T-helper 2 cell treated with Interferon-gamma antibody and Interleukin-4, amounts not matched to agents 5 μg/mL and 100 μg/mL, for 36 hours (primary cell): ENCODE data around the gene TRPM5.

Experiments
- DNase-seq: peaks from one replicate; pipeline ENCODE4 v3.0.0; 2021; ENCODE audit warnings: low spot score
- H3K27ac Mint-ChIP-seq: one replicate; pipeline ENCODE4 v1.8.0; 2021; ENCODE audit warnings: mild to moderate bottlenecking, mixed read lengths
- H3K27me3 Mint-ChIP-seq: one replicate; pipeline ENCODE4 v1.8.0; 2021; ENCODE audit warnings: low read depth, mixed read lengths
- H3K36me3 Mint-ChIP-seq: one replicate; pipeline ENCODE4 v1.8.0; 2021; ENCODE audit warnings: low read depth, mixed read lengths
- H3K4me1 Mint-ChIP-seq: one replicate; pipeline ENCODE4 v1.8.0; 2021; ENCODE audit warnings: low read depth, mixed read lengths
- H3K4me3 Mint-ChIP-seq: one replicate; pipeline ENCODE4 v1.8.0; 2022; ENCODE audit warnings: mild to moderate bottlenecking, moderate library complexity, mixed read lengths
- H3K9me3 Mint-ChIP-seq: one replicate; pipeline ENCODE4 v1.8.0; 2021; ENCODE audit warnings: mixed read lengths

Gene TRPM5

DNA sequence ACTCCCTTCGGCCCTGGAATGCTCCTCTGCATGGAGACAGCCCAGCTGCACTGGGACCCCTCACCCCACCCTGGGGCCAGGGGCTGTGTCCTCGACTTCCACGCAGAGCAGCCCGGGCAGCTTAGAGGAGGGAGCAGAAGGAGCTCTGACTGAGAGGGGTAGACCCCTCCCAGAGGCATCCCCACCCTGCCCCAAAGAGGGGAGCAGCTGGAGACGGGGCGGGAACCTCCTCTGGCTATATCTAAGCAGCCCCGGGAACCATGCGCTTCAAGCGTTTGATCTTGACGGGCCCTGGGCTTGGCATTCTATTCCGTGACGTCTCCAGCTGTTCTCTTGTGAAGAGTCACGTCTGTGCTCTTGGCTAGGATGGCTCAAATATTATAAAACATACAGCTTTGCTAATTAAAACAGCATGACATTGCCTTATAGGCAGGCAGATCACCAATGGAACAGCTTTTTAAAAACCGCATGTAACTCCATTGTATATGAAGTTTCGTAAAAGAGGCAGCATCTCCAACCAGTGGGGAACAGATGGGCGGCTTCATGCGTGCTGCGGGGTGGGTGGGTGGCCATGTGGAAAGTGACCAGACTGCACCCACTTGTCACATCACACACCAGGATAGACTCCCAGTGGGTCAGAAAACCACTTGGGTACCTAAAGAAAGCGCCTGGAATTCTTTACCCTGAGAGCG lies 8.2 kb upstream of the TRPM5 start:
- Mint-ChIP-seq H3K27me3 (peaks cover 9% of the 10 kb centered on the region), H3K36me3 (no peaks in the 10 kb centered on the region), H3K4me3 (no peak overlapping the region), H3K27ac (no peak overlapping the region), H3K4me1 (peaks cover 2% of the 10 kb centered on the region), H3K9me3 (no peaks in the 10 kb centered on the region)
- DNase-seq, result no peak

DNA sequence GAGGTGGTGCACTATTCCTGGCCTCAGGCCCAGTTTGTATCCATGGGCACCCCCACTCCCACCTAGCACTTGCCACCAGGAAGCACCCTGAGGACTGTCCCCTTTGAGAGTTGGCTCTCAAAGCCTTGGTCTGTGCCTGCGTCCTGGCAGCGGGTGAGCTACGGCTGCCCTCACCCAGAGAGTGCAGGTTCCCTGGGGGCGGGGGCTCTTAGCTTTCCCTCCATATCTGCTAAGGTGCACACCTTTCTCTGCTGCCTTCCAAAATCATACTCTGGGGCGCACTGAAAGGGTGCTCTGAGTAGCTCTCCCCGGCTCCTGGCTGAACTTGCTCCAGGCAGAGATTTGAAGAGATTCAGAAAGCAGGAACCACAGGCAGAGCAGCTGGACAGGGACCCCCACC lies 7.6 kb upstream of the TRPM5 start:
- Mint-ChIP-seq H3K4me3 (no peak overlapping the region), H3K4me1 (peaks cover 7% of the 10 kb centered on the region), H3K27me3 (peaks cover 6% of the 10 kb centered on the region), H3K36me3 (no peaks in the 10 kb centered on the region), H3K27ac (no peak overlapping the region), H3K9me3 (no peaks in the 10 kb centered on the region)
- DNase-seq, result no peak

DNA sequence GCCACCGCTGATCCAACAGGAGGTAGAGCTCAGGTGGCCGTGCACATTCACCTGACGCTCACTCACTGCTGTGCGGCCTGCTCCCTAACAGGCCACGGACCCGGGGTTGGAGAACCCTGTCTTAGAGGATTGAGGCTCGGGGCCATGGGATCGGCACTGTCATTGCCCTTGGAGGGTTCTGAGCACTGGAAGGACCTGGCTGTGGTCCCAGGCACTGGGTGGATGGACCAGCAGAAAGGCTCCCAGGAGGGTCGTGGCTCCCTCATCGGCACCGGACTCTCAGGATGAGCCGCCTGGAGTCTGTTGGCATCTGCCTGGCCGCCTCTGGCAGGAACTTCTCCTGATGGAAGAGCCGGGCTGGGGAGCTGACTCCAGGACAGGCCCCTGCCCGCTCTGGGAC lies 7.0 kb upstream of the TRPM5 start:
- peaks cover 8% of the 10 kb centered on the region for H3K4me1 Mint-ChIP-seq
- no peaks in the 10 kb centered on the region for H3K36me3 Mint-ChIP-seq
- DNase-seq, result no peak
- no peak overlapping the region for H3K4me3 Mint-ChIP-seq
- H3K27ac Mint-ChIP-seq, result no peak overlapping the region
- H3K27me3 Mint-ChIP-seq, result peaks cover 6% of the 10 kb centered on the region
- no peaks in the 10 kb centered on the region for H3K9me3 Mint-ChIP-seq

DNA sequence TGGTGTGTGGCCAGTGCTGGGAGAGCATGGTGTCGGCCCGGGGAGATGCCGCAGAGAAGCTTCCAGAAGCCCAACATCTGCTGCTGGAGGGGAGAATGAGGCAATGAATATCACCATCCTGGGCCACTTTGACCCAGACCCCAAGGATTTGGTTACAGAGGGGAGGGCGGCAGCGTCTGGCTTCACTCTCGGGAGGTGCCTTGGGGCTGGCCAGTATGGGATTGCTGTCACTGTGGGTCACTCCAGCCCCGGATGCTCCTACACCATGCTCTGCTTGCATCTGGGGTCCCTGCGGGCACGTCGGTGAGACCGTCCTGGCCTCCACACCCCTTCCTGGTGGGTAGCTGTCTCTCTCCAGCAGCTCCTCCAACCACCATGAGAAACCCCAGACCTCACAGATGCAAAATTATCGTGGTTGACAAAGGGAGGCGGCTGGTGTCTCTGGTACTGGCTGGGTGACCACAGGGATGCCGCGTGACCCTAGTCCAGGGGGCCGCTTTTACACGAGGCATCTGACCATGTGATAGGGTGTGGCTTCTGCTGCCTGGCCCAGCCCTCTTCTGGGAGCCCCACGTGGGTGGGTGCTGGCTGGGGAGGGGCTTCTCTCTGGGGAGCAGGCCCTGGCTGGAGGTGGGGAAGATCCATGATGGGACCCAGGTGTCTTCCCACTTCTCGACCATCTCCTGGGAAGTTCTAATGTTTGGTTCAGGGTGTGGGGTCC lies 6.2 kb upstream of the TRPM5 start:
- peaks cover 8% of the 10 kb centered on the region for H3K4me1 Mint-ChIP-seq
- DNase-seq, result no peak
- peaks cover 8% of the 10 kb centered on the region for H3K27me3 Mint-ChIP-seq
- no peak overlapping the region for H3K27ac Mint-ChIP-seq
- H3K9me3 Mint-ChIP-seq, result no peaks in the 10 kb centered on the region
- no peak overlapping the region for H3K4me3 Mint-ChIP-seq
- H3K36me3 Mint-ChIP-seq, result no peaks in the 10 kb centered on the region

DNA sequence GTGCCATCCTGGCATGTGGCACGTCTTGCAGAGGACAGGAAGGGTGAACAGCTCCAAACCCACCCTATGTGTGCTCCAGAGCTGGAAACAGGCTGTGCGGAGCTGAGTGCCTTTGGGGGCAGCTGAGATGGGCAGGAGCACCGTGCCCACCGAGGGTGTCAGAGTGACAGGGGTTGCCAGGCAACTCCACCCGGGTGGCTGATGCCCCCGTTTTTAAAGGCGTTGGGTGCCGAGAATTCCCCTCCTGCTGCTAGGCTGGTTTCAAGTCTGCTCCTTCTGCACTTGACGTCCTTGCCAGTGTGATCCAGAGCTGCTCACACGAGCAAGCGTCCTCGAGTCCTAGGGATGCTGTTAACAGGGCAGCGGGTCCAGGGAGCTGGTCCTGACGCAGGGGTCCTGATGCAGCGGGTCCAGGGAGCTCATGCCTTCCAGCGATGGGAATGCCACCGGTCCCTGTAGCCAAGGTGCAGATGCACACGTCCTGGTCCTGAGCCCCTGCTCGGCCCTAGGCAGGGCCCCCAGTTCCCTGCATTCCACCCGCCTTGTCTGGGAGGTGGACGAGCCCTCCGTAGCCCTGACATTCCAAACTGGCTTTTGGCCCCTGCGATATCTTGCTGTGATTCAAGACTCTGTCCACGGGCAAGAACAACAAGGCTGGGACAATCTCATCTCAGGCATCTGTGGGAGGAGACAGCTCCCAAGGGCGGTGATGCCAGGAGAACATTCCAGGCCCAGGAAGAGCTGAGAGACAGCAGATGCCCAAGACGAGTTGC lies 5.4 kb upstream of the TRPM5 start:
- Mint-ChIP-seq H3K36me3 (no peaks in the 10 kb centered on the region), H3K4me1 (peaks cover 11% of the 10 kb centered on the region), H3K27me3 (peaks cover 8% of the 10 kb centered on the region), H3K27ac (no peak overlapping the region), H3K4me3 (no peak overlapping the region), H3K9me3 (no peaks in the 10 kb centered on the region)
- no peak for DNase-seq

DNA sequence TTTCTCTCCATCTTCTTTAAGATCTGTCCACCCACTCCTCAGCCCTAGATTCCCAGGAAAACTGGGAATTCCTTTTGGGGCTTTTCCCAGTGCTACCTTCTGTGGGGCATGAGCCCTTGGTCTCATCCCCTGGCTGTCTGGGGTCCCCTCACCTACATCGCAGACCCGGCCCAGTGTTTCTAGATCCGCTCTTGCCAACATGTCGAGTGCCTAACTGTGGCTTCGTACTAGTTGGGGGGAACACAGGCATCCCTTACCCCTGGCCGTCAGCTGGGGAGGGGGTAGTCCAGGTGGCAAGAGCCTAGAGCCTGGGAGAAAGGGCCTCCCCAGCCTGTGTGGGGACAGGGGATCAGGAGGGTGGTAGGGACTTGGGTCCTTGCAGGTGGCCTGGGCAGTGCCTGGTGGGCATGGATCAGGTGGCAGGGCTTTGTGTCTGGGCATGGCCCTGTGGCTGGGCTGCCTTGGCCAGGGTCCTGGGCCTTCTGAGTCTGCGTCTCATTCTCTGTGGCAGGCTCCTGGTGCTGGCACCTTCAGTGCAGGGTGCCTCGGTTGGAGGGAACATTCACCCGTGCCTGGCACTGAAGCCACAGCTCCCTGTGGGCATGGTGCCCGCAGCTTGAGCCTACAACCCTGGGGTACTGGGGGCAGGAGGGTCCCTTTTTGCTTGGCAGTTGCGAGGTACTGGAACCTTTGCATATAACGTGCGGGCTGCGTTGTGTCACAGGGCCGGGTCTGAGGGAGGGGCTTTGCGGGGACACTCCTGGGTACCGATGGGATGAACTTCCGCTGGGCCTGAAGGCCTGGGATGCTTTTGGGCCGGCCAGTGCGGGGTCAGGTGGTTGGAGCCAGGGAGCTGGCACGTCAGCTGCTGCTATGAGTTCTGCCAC lies 4.6 kb upstream of the TRPM5 start:
- Mint-ChIP-seq H3K27me3 (peaks cover 5% of the 10 kb centered on the region), H3K27ac (no peak overlapping the region), H3K4me1 (peaks cover 11% of the 10 kb centered on the region), H3K36me3 (no peaks in the 10 kb centered on the region), H3K4me3 (no peak overlapping the region), H3K9me3 (no peaks in the 10 kb centered on the region)
- no peak for DNase-seq

DNA sequence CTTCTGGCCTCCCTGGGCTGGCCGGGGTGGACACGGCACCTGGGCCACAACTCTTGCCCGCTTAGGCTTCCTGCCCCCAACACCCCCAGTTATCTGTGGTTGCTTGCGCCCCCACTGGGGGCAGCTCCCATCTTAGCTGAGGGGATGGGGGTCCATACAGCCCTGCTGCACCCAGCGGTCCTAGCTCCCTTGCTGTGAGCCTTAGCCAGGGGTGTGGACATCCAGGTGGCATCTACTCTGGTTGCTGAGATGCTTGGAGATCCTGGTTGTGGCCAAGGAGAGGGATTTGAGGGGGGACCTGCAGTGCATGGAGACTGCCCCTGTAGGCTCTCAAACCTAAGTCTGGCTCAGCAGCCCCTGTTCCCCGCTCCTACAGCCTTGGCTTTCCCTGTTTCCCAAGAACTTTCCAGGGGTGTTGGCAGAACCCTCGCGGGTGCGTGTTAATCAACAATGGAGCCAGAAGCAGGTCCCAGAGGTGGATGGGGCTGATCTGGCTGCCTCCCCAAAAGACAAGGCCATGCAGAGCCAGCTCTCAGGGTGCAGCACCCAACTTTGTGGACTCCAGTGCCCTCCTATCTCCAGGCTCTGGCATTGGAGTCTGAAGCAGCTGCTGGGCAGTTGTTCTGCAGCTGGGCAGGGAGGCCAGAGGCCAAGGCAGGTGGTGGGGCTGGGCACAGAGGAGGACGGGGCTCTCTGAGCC lies 3.8 kb upstream of the TRPM5 start:
- no peak overlapping the region for H3K27ac Mint-ChIP-seq

DNA sequence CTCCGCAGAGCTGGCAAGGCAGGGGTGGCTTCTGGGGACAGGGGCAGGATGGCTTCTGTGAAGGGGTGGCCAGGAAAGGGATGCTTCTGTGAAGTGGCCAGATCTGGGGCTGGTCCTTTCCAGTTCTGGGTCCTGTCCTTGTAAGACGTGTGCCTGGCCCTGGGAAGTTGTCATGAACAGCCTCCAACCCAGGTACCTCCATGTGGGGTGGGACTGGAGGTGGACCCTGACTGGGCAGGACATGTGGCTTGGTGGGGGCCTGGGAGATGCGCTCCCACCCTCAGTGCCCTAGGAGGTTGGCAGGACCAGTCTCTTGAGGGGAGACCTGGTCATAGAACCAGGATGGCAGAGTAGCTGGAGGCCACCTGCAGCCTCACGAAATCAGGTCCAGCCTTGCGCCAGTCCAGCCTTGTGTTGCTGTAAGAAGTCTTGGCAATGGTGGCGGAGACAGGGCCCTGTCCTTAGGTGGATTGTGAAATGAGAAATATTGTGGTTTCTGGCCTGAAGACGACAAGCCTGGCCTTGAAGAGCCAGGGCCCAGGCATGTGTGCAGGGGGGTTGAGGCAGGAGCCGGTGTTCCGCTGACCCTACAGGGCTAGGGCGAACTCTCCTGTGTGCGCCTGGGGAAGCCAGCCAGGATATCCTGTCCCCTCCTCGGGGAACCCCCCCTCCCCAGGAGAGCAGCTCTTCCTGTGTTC lies 3.1 kb upstream of the TRPM5 start:
- Mint-ChIP-seq H3K4me1 (peaks cover 12% of the 10 kb centered on the region), H3K27me3 (peaks cover 14% of the 10 kb centered on the region), H3K27ac (peak overlapping the region; percentile 36), H3K4me3 (peak overlapping the region; percentile 88), H3K36me3 (no peaks in the 10 kb centered on the region), H3K9me3 (no peaks in the 10 kb centered on the region)
- DNase-seq, result no peak

More for the DNA sequence above, 3.8 kb upstream of the TRPM5 start:
- Mint-ChIP-seq H3K4me3 (peak overlapping the region; percentile 88), H3K27me3 (peaks cover 11% of the 10 kb centered on the region), H3K4me1 (peaks cover 12% of the 10 kb centered on the region), H3K9me3 (no peaks in the 10 kb centered on the region), H3K36me3 (no peaks in the 10 kb centered on the region)
- DNase-seq, result no peak

DNA sequence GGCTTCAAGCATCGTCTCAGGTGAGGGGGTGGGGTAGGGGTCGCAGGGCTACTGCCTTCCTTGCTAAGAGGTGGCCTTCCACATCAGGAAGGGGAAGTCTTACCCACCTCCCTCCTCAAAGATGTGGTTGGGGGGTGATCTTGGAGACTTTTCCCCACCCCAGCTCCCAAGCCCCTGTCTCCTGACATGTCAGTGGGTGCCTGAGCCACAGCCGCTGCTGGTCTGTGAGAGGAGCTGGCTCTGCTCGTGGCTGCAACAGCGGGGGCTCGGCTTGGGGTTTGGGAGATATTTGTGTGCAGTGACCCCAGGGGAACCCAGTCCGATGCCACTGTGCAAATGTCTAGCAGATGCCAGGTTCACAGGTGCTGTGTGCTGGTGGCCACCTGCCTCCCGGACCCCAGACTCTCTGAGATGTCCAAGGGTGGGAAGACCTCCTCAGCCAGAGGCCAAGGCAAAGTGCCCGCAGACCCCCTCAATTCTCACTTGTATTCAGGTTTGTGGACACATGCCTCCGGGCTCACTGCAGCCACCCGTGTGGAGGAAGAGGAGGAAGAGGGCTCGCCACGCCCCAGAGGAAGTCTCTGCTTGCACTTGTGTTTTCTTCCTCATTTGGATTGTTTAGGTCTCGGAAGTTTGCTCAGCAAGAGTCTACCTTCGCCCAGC lies 2.4 kb upstream of the TRPM5 start:
- Mint-ChIP-seq H3K36me3 (no peaks in the 10 kb centered on the region), H3K27me3 (peaks cover 14% of the 10 kb centered on the region), H3K27ac (peak overlapping the region; percentile 36), H3K9me3 (no peaks in the 10 kb centered on the region), H3K4me3 (peak overlapping the region; percentile 88), H3K4me1 (peaks cover 12% of the 10 kb centered on the region)
- DNase-seq, result no peak

DNA sequence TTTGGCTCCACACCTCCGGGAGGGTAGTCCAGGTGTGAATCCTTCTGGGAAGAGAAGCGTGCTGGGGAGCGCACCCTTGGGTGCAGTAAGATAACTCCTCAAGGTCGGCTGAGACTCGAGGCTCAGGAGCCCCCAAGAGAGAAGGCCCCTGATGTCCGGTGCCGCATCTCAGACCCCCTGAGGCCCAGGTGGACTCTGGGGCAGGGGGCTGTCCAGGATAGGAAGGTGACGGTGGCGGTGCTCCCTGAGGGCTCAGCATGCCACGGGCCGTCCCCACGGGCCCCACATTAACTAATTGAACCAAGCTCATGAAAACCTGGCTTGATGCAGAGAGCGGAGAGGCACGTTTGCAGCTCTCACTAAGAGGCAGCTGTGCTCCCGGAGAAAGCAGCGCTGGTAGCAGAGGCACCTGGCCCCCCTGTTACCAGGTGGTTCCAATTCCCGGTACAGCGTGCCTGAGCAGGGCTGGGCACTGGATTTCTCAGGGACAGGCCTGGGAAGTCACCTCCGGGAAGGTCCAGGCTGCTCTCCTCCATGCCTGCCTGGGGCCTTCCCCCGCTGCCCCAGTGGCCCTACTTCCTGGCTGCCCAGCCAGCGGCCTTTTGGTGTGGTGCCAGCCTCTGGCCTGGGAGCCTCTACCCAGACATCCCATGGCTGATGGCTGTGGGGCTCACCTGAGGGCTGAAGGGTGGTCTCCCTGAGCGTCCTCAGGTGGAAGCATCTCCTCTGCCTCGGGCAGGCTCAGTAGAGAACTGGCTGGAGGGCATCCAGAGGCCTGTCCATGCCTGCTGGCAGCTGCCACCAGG lies 1.6 kb upstream of the TRPM5 start:
- H3K4me1 Mint-ChIP-seq, result peaks cover 12% of the 10 kb centered on the region
- H3K27me3 Mint-ChIP-seq, result peaks cover 14% of the 10 kb centered on the region
- peak overlapping the region; percentile 88 for H3K4me3 Mint-ChIP-seq
- H3K9me3 Mint-ChIP-seq, result no peaks in the 10 kb centered on the region
- no peaks in the 10 kb centered on the region for H3K36me3 Mint-ChIP-seq
- H3K27ac Mint-ChIP-seq, result no peak overlapping the region
- DNase-seq, result no peak

DNA sequence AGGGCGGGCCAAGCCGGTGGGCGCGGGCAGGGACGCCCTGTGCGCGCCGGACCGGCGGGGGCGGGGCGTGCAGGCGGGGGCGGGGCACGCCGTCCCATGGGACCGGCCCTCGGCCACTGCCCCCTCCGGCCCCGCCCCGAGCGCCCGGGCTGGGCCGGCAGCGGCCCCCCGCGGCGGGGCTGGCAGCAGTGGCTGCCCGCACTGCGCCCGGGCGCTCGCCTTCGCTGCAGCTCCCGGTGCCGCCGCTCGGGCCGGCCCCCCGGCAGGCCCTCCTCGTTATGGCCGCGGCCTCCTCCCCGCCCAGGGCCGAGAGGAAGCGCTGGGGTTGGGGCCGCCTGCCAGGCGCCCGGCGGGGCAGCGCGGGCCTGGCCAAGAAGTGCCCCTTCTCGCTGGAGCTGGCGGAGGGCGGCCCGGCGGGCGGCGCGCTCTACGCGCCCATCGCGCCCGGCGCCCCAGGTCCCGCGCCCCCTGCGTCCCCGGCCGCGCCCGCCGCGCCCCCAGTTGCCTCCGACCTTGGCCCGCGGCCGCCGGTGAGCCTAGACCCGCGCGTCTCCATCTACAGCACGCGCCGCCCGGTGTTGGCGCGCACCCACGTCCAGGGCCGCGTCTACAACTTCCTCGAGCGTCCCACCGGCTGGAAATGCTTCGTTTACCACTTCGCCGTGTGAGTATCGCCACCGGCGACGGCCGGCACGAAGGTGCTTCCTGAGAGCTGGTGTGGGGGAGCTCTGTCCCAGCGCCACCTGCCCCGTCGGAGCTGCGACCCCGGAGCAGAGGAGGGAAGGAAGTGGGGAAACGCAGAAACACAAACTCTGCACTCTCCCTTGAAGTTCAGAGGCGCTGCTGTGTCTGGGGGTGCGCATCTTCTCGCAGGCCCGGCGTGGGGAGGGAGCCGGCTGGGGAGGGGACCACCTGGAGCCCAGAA lies 769 bp upstream of the TRPM5 start, which contains the start of gene KCNQ1:
Gene KCNQ1 (plus strand): TSS at position 188 of the 925 bp plus-strand sequence. CDS start 91 bp downstream, at position 279.
- DNase-seq, result peak; percentile 56
- H3K27ac Mint-ChIP-seq, result no peak within 1 kb of the TSS
- H3K4me3 Mint-ChIP-seq, result peak within 1 kb of the TSS; percentile 88
- peaks cover 12% of the 10 kb centered on the region for H3K4me1 Mint-ChIP-seq
- H3K27me3 Mint-ChIP-seq, result peaks cover 14% of the 10 kb centered on the region
- H3K9me3 Mint-ChIP-seq, result no peaks in the 10 kb centered on the region
- no peaks in the 10 kb centered on the region for H3K36me3 Mint-ChIP-seq
